ENCODE results near the gene RPL7L1.

The RPL7L1 gene

DNA sequence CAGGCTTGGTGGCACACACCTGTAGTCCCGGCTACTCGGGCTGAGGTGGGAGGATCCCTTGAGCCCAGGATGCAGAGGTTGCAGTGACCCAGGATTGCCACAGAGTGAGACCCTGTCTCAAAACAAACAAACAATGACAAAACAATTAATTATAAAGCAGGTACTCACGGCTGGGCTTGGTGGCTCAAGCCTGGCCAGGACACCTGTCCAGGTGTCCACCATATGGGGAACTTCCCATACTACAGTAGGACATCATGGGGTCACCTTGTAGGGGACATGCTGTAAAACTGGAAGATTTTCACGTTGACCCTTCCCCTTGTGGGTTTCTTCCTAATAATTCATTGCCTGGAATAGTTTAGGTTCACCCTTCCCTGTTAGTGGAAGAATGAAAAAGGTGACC lies 30.7 kb upstream of the RPL7L1 start:
- DNase-seq (ENCODE audit: low spot score) = no peak
- TF ChIP-seq, protein P1, sequence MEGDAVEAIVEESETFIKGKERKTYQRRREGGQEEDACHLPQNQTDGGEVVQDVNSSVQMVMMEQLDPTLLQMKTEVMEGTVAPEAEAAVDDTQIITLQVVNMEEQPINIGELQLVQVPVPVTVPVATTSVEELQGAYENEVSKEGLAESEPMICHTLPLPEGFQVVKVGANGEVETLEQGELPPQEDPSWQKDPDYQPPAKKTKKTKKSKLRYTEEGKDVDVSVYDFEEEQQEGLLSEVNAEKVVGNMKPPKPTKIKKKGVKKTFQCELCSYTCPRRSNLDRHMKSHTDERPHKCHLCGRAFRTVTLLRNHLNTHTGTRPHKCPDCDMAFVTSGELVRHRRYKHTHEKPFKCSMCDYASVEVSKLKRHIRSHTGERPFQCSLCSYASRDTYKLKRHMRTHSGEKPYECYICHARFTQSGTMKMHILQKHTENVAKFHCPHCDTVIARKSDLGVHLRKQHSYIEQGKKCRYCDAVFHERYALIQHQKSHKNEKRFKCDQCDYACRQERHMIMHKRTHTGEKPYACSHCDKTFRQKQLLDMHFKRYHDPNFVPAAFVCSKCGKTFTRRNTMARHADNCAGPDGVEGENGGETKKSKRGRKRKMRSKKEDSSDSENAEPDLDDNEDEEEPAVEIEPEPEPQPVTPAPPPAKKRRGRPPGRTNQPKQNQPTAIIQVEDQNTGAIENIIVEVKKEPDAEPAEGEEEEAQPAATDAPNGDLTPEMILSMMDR (IDR thresholded peaks at IDR 0.05; ENCODE audit: borderline replicate concordance, control extremely low read depth, extremely low read depth, insufficient read depth, missing control alignments) = no peak
- in situ Hi-C loops (cut with MboI; ENCODE audit: low sequenced_read_pairs, unreplicated experiment) = no loop called here

DNA sequence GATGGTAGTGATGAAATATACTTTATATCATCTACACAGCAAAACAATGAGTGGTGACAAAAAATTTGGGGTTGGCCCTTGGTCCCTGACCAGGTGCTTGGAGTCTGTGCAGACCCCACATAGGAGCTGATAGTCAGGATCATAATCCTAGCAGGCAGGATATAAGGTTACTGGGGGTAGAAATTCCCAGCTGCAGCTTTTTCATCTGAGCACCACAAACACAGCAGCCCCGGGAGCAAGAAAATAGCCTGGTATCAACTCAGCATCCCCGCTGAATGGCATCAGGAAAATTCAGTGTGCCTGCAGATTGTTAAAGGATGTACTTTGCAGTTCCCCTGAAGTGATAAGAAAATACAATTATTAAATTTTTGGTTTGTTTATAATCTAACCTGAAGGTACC lies 27.8 kb upstream of the RPL7L1 start:
- in situ Hi-C loops (cut with MboI; ENCODE audit: low sequenced_read_pairs, unreplicated experiment) = no loop called here
- DNase-seq (ENCODE audit: low spot score) = no peak
- TF ChIP-seq, protein P1 (IDR thresholded peaks at IDR 0.05; ENCODE audit: borderline replicate concordance, control extremely low read depth, extremely low read depth, insufficient read depth, missing control alignments) = no peak

DNA sequence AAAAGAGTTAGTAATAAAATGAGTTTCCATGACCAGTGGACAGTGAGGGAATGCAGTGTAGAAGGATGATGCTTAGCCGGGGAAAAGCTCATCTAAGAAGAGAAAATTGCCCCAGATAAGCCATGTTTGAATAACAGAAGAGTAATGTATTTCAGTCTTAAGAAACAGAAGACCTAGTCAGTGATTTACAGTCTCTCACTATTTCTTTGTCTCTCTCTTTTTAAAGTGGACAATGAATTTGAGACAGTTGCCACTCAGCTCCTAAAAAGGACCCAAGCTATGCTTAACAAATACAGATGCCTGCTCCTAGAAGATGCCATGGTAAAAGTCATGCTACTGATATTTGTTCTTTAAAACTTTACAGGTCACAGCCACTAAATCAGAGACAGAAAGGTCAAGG lies 19.4 kb upstream of the RPL7L1 start:
- TF ChIP-seq, protein P1 (IDR thresholded peaks at IDR 0.05; ENCODE audit: borderline replicate concordance, control extremely low read depth, extremely low read depth, insufficient read depth, missing control alignments) = no peak
- in situ Hi-C loops (cut with MboI; ENCODE audit: low sequenced_read_pairs, unreplicated experiment) = no loop called here
- DNase-seq (ENCODE audit: low spot score) = no peak

- TF ChIP-seq, protein P1 (IDR thresholded peaks at IDR 0.05; ENCODE audit: borderline replicate concordance, control extremely low read depth, extremely low read depth, insufficient read depth, missing control alignments) = no peak
- no peak for DNase-seq (ENCODE audit: low spot score)
- in situ Hi-C loops (cut with MboI; ENCODE audit: low sequenced_read_pairs, unreplicated experiment) = no loop called here
These were observed 18.9 kb upstream of the RPL7L1 start for GRCh38 chr6:42860481-42860880.

DNA sequence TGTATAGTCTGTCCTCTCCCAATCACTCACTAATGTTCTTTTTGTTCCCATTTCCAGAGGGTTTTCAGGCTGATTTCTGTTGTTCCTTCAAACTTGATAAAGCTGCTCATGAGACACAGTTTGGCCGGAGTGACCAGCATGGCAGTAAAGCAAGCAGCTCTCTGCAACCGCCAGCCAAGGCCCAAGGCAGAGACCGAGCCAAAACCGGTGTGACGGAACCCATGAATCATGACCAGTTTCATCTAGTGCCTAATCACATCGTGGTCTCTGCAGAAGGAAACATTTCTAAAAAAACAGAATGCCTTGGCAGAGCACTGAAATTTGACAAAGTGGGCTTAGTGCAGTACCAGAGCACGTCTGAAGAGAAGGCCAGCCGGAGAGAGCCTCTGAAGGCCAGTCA lies 14.8 kb upstream of the RPL7L1 start:
- in situ Hi-C loops (cut with MboI; ENCODE audit: low sequenced_read_pairs, unreplicated experiment) = no loop called here
- TF ChIP-seq, protein P1 (IDR thresholded peaks at IDR 0.05; ENCODE audit: borderline replicate concordance, control extremely low read depth, extremely low read depth, insufficient read depth, missing control alignments) = no peak

GRCh38 chr6:42870145-42870936 lies 9.1 kb upstream of the RPL7L1 start:
- in situ Hi-C loops (cut with MboI; ENCODE audit: low sequenced_read_pairs, unreplicated experiment) = loop anchor here (10.0 kb wide), 1 partner anchor 206 kb away; no protein-coding TSS in a partner anchor
- TF ChIP-seq, protein P1 (IDR thresholded peaks at IDR 0.05; ENCODE audit: borderline replicate concordance, control extremely low read depth, extremely low read depth, insufficient read depth, missing control alignments) = no peak
- no peak for DNase-seq (ENCODE audit: low spot score)

More for the DNA sequence above, 14.8 kb upstream of the RPL7L1 start:
- DNase-seq (ENCODE audit: low spot score) = no peak

All from GM13976 (cell line).